ENCODE data around the gene VILL. TPM values are rescaled to one million over a fixed set of nuclear protein-coding genes. Genes with fewer than 3 reads are reported as not detected.
"Not testable (repeated sequence)": the region's sequence is repeated elsewhere in the genome, so short reads cannot be mapped to it uniquely, and the experiment has no call there.

VILL gene
- total RNA-seq, 2 donors from 2014 or later, result 174 to 184 TPM

DNA sequence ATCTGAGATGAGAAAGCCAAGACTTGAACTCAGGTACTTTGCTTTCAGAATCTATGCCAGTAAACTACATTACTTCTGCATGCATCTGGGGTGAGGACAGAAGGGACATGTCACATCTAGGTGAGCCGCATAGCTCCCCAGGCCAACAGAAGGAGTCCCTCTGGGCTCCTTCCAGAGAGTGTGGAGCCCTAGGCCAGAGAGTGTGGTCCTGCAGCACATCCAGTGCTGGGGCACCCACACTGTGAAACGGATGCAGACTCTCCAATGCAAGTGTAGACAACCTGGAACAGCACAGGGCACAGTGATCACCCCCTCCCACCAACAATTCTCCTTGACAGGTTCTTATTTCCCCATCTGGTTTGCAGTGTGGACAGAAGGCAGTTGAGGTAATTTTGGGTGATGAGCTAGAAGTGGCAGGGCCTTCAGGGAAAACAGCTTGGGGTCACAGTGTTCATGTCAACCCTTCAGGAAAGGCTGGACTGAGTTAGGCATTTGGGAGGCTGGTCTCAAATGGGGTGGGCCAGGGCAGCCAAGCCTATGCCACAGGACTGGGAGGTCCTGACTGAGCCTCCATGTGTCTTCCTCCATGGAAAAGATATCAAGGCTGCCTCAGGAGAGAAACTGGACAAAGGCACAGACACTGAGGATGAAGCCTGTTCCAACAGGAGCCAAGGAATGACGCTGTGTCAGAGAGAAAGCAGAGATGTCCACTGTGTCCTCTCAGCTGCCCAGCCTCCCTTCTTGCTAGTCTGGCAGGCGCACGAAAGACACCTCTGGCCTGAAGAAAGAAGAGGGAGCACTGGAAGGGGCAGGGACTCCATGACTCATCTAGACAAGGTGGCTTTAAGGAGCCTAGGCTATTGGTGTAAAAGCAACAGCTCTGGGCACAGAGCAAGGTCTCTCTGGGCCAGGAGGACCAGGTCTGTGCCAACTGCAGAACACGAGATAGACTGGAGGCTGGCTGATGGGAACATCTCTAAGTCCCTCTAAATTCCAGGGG is 37.2 kb downstream of the VILL start:
- DNase-seq, result no peak
- no peak for ATAC-seq
- intact Hi-C loops (cut with DNase I, micrococcal nuclease), result no loop called here

DNA sequence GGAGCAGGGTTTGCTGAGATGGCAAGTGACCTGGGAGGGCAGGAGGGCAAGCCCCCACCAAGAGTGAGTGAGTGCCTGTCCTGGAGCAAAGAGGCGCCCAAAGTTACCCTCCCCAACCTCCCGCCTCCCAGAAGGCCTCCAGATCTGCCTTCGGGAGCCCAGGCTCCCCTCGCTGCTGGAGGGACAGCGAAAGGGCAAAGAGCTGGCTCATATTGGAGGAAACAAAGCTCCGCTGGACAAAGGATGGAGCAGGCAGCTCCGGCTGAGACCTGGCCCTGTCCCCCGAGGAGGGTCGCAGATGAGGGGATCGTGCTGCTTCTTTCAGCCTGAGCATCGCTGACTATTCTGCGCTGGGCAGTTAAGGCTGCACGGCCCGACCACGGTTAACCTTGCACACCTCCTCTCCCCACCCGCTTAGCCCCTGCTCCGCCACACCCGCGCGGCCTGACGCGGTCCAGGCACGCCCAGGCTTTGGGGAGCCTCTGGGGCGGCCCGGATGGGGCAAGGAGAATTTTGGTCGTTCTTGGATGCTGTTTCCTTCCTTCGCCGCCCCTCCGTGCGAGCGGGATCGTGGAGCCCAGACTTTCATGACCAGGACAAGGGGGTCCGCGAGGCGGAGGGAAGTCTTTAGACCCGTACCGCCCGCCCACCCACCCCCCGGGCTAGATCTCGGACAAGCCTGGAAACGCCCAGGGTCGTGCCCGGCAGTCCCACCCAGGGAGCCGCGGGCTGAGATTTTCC is 38.2 kb downstream of the VILL start:
- no peak for ATAC-seq
- intact Hi-C loops (cut with DNase I, micrococcal nuclease), result no loop called here
- DNase-seq, result no peak

DNA sequence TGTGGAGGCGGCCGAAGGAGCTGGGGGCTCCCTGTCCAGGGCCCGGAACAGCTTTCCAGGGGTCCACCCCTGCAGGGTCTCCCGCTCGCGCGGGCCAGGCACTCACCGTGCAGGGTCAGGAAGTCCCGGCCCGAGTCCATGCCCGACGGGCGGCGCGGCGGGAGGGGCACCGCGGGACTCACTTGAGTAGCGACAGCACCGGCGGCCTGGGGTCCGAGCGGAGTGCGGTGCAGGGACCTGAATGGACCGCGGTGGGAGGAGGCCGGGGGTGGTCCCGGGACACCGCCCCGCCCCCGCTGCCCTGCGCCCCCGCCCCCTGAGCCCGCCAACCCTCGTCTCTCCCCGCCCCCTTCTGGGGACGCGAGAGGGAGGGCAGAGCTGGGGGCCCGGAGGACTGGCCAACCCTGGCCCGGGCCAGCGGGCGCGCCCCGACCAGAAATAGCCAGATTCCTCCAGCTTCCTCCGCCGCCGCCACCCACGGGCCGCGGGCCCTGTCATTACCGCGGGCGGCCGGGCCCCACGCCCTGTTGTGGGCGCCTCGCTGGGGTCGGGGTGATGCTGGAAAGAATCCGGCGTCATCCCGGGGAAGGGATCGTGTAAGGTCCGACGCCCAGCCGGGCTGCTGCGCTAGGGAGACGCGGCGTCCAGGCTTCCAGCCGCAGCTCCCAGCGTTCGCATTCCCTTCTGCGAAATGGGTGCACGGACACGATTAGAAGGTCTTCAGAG is 39.0 kb downstream of the VILL start, which contains the start of gene PLCD1:
Gene PLCD1 (minus strand): TSS at position 243 of the 726 bp plus-strand sequence. CDS start 103 bp downstream, at position 140.
- peak; percentile 76 for DNase-seq
- ATAC-seq, result peak; percentile 24
- intact Hi-C loops (cut with DNase I, micrococcal nuclease), result no loop called here

DNA sequence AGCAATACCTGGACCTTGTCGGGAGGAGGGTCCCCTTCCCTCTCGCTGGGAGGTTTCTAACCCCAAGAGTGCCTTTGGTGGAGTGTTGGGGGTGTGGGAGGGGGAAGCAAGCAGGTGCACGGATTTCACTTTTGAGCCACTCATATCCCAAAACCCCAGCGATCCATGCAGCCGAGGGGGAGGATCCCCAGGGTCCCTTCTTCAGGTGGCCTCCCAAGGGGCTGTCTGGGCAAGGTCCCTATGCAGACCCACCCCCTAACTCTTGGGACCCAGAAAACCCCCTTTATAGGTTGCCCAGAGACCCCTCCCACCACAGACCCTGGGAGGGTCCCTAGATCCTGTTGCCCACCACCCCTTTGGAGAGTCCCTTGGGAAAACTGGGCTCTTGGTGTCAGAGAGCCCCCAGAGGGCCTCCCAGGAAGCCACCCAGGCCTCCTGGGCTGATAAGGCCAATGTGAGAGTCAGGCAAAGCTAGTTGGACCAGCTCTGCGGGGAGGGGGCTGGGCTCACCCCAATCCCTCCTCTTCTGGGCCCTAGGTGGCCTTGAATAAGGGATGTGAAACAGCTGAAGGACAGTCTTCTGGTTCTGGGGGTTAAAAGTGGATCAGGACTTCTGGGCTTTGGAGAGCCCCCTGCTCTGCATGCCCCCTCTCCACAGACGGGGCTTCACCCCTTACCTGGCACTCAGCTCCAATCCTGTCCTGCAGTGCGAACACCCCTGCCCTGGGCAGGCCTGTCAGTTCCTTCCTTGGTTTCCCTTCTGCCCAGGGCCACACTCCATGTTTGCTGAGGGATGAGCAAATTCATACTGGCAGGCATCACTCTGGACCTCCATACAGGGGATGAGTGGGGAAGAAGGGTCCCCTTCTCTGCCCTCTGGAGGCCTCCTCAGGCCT is 39.8 kb downstream of the VILL start:
- DNase-seq (no peak), ATAC-seq (no peak)
- intact Hi-C loops (cut with DNase I, micrococcal nuclease), result no loop called here

DNA sequence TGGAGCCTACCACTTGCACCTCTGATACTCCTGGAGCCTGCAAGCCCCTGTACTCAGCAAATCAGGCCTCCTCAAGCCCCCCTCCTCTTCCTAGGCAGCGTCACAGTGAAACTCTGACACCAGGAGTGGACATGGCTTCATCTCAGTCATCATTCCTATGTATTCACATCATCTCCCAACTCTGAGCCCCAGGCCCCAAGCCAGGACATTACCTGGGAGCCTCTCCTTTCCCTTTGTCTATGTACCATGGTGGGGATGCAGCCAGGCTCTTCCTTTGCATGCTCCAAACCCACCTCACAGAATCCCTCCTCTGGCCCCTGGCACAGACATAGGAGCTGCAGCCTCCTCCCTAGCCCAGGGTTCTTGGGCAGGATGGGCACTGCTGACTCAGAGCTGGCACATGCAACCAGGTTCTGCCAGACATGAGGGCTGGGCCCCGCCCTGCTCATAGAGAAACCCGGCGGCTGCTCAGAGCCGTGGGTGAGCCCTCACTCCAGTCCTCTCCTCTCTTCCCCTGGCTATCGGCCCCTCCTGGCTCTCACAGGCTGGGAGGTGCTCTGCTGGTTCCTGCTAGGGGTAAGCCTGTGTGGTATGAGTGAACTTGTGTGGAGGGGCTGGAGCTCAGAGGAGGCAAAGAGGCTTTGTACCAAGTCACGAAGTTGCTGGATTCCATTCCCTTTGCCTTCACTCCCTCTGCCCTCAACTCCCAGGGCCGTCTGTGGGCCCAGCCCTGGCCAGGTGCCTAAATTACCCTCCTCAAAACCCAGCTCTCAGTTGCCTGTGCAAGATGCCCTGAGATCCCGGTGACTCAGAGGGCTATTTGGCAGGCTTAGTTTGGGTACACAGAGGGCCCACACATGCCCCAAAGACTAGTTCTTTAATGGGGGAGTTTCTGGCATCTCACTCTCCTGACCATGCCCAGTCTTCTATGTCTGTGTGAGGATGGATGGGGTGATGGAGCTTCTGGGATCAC is 40.7 kb downstream of the VILL start:
- ATAC-seq (peak; percentile 79), DNase-seq (peak; percentile 79 to 82)
- intact Hi-C loops (cut with DNase I, micrococcal nuclease), result no loop called here

DNA sequence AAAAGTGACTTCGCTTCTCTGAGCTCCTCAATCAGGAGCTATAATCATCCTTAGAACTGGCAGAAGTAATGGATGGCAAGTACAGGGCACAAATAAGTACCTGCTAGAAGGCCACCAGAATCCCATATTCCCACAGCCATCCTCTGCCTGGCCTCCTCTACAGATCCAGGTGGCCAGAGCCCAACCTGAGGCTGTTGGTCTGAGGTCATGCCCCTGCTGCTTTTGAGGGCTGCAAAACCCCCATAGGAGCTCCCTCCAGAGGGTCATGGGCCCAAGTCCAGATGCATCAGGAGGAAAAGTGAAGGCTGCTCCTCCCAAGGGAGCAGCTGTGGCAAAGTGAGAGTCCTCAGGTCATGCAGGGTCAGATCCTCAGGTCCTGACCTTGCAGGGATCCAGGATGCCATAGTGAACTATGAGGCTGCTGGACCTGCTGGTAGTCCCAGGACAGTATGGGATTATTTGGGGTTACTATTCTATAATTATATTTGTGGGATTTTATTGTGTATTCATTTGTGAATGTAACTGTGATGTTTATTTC is 41.8 kb downstream of the VILL start:
- intact Hi-C loops (cut with DNase I, micrococcal nuclease), result no loop called here
- no peak for ATAC-seq
- no peak for DNase-seq

DNA sequence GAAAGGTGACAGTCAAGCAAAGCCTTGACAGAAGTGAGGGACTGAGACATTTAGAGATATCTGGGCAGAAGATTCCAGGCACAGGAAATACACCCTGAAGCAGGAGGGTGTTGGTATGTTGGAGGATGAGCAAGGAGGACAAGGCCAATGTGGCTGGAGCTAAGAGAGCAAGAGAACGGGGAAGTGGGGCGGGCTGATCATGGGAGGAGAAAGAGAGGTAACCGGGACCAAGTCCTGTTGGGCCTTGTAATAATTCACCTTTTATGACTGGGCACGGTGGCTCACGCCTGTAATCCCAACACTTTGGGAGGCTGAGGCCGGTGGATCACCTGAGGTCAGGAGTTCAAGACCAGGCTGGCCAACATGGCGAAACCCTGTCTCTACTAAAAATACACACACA is 43.0 kb downstream of the VILL start:
- DNase-seq; intact Hi-C loops (cut with DNase I, micrococcal nuclease): not testable (repeated sequence)
- peak; percentile 23 for ATAC-seq

DNA sequence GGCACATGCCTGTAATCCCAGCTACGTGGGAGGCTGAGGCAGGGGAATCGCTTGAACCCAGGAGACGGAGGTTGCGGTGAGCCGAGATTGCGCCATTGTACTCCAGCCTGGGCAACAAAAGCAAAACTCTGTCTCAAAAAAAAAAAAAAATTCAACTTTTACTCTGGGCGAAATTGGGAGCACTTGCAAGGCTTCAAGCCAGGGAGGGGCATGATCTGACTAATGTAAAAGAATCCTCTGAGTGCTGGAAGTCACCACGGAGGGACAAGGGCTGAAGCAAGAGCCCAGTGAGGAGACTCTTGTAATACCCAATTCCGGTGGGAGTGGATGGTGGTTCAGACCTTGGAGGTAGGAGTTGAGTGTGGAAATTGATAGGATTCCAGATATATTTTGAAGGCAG is 43.7 kb downstream of the VILL start:
- ATAC-seq; intact Hi-C loops (cut with DNase I, micrococcal nuclease); DNase-seq: not testable (repeated sequence)

DNA sequence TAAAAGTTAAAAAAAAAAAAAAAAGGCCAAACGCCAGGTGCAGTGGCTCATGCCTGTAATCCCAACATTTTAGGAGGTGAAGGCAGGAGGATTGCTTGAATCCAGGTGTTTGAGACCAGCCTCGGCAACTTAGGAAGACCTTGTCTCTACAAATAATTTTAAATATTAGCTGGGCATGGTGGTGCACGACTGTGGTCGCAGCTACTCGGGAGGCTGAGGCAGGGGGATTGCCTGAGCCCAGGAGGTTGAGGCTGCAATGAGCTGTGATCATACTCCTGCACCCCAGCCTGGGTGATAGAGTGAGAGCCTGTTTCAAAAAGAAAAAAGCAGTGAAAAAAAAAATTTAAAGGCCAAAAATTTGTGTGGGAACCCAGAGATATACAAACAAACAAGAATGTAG is 45.7 kb downstream of the VILL start:
- ATAC-seq, result no peak
- intact Hi-C loops (cut with DNase I, micrococcal nuclease), result no loop called here

DNA sequence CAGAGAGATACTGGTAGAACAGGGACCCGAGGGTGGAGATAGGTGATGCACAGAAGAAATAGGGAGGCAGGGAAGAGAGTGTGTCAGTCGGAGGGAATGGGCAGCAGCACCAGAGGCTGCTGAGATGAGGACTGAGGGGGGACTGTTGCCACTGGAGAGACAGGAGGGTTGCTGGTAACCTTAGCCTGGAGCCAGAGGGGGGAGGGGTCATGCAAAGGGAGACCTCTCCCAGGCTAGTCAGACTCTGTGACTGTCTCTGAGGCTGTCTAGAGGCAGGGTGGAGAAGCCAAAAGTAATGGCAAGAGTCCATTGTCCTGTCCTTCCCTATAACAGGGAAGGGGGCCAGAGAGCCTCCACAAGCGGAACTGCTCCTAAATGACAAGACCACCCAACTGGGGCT is 46.3 kb downstream of the VILL start:
- DNase-seq (no peak), ATAC-seq (no peak)
- intact Hi-C loops (cut with DNase I, micrococcal nuclease), result no loop called here

More for the DNA sequence above, 45.7 kb downstream of the VILL start:
- DNase-seq, result no peak

DNA sequence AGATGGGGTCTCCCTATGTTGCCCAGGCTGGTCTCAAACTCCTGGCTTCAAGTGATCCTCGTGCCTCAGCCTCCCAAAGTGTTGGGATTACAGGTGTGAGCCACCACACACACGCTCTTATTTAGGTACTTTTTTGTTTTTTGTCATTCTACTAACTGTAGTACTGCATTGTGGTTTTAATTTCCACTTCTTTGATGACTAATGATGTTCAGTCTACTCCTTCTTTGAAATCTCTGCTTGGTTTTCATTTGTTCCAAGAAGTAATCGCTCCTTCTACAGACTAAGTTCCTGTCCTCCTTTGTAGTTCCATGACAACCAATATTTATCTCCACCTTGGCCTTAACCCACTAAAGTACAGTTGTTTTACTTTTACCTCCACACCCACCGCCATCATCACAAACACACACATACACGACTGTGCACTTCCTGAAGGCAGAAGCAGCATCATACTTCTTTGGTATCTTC is 47.9 kb downstream of the VILL start:
- no peak for ATAC-seq
- intact Hi-C loops (cut with DNase I, micrococcal nuclease), result no loop called here
- no peak for DNase-seq

DNA sequence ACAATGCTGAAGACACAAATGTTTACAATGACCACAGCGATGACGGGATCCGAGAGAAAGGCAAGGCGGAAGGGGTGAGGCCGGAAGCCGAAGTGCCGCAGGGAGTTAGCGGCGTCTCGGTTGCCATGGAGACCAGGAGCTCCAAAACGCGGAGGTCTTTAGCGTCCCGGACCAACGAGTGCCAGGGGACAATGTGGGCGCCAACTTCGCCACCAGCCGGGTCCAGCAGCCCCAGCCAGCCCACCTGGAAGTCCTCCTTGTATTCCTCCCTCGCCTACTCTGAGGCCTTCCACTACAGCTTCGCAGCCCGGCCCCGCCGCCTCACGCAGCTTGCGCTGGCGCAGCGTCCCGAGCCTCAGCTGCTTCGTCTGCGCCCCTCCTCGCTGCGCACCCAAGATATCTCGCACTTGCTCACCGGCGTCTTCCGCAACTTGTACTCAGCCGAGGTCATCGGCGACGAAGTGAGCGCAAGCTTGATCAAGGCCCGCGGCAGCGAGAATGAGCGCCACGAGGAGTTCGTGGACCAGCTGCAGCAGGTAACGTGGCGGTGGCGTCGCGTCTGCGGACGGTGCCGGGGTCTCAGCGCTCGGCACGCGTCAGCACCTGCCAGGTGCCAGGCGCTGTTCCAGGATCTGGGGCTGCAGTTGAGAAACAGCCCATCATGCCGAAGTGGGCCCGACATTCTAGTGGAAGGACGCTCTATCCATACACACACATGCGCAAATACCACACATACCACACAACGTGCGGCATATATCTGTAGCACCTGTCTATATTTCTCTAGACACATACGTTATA is 48.7 kb downstream of the VILL start, which contains the start of gene DLEC1:
Gene DLEC1 (plus strand): TSS at position 108 of the 798 bp plus-strand sequence. CDS start 18 bp downstream, at position 126.
- ATAC-seq (peak; percentile 66), DNase-seq (peak; percentile 84 to 88)
- intact Hi-C loops (cut with DNase I, micrococcal nuclease), result no loop called here

DNA sequence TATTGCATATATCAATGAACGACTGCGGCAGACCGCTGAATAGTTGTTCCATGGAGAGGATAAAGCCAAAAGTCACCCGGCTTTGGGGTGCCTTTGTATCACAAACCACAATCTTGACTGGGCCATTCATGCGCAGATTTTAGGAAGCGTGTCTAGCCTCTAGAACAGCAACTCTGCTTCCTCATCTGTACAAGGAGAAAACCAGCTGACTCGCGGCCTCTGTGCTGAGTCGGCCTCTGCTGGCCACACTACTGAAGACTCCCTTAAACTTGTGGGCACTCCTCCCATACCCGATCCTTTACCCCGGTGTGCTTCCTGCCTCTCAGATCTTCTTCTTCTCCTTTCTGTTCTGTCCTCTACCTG is 49.3 kb downstream of the VILL start:
- DNase-seq, result peak; percentile 74 to 81
- ATAC-seq, result peak; percentile 78
- intact Hi-C loops (cut with DNase I, micrococcal nuclease), result loop anchor here in 1 of 2 donors (10.0 kb wide), 1 partner anchor 65 kb away; no protein-coding TSS in a partner anchor

DNA sequence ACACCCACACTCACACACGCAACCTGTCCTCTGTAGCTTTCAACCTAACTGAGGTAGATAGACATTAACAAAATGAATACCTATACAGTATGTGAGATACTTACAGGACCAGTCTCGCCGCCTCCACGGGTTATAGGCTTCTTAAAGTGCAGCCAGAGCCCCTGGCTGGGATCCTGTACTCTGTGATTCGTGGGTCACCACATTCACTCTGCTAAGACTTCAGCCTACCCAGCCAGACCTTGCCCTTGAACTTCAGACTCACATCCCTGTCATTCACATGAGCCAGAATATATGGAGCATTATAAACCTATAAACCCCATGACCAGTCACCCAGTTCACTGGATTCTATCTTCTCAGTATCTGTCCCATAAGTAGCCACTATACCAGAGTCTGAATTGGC is 49.8 kb downstream of the VILL start:
- ATAC-seq, result peak; percentile 78
- peak; percentile 39 to 53 for DNase-seq
- intact Hi-C loops (cut with DNase I, micrococcal nuclease), result loop anchor here in 1 of 2 donors (10.0 kb wide), 1 partner anchor 64 kb away; no protein-coding TSS in a partner anchor

DNA sequence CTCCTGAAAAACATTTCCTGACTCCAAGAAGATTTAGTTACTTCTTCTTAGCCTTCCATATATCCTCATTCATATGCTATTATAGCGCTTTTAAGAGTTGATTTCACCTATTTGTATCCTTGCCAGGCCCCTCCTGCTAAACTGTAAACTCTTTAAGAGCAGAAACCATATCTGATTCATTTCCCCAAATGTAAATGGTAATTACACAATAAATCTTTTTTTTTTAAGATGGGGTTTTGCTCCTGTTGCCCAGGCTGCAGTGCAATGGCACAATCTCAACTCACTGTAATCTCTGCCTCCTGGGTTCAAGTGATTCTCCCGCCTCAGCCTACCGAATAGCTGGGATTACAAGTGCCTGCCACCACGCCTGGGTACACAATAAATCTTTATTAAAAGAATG is 52.9 kb downstream of the VILL start:
- ATAC-seq (peak; percentile 2), DNase-seq (no peak)
- intact Hi-C loops (cut with DNase I, micrococcal nuclease), result loop anchor here in 1 of 2 donors (10.0 kb wide), 1 partner anchor 61 kb away; no protein-coding TSS in a partner anchor

All from left colon (tissue), 2 donors.